ENCODE results near the gene ADAMTS2. TPM values are rescaled to one million over a fixed set of nuclear protein-coding genes. Genes with fewer than 3 reads are reported as not detected.

The ADAMTS2 gene
- total and polyA plus RNA-seq, 2 of the 4 experiments (the other 2 are of a cell fraction), result 19.0 to 58.8 TPM

- no TSS peak for BruUV-seq (replicated peaks)
These were observed 23.0 kb upstream of the ADAMTS2 start for GRCh38 chr5:179368126-179368805.

More at GRCh38 chr5:179368126-179368805, 23.0 kb upstream of the ADAMTS2 start:
- Histone ChIP-seq H3K36me3 (ENCODE audit: control insufficient read depth, insufficient read depth, low read length) (no peaks in the 10 kb centered on the region), H3K56ac (ENCODE audit: extremely low read depth, insufficient read depth, low read length) (no peak overlapping the region), H3K79me1 (ENCODE audit: low read depth in 1 of 2, low read length in 2 of 2) (no peaks in the 10 kb centered on the region), H2AK9ac (replicated peaks; ENCODE audit: low read depth, low read length, poor library complexity) (peak overlapping the region; percentile 20), H3K9me1 (ENCODE audit: insufficient read depth, low read length) (no peaks in the 10 kb centered on the region), H3K4me3 (ENCODE audit: insufficient read depth, low read depth, low read length) (no peak overlapping the region), H4K20me1 (ENCODE audit: insufficient read depth, low read length) (no peaks in the 10 kb centered on the region), H2AK5ac (ENCODE audit: low read depth, low read length) (no peak overlapping the region), H2BK15ac (ENCODE audit: low read depth, low read length) (no peak overlapping the region), H3K27me3 (ENCODE audit: control insufficient read depth, insufficient read depth, low read length) (peaks cover 3% of the 10 kb centered on the region; the same call in 1 of the 2 replicates), H3K18ac (ENCODE audit: low read depth, low read length) (no peak overlapping the region), H3K23ac (ENCODE audit: low read depth, low read length) (no peak overlapping the region), H2AFZ (replicated peaks; ENCODE audit: low read length, poor library complexity) (peak overlapping the region; percentile 25), H3K27ac (ENCODE audit: insufficient read depth, low read length) (no peak overlapping the region), H3K9me3 (ENCODE audit: control insufficient read depth, insufficient read depth, low read length) (0 out of 2 replicates have a peak, but pooled peaks cover 3% of the 10 kb centered on the region), H3K4ac (ENCODE audit: low read depth, low read length) (no peak overlapping the region), H4K5ac (ENCODE audit: low read depth, low read length) (no peak overlapping the region), H3K4me1 (ENCODE audit: control insufficient read depth, insufficient read depth, low read length) (no peaks in the 10 kb centered on the region; the same call in 1 of the 2 replicates), H4K8ac (ENCODE audit: low read depth in 2 of 2, low read length in 2 of 2) (no peak overlapping the region), H2BK20ac (ENCODE audit: low read depth, low read length) (no peak overlapping the region), H4K91ac (ENCODE audit: insufficient read depth, low read depth, low read length) (no peak overlapping the region), H2BK5ac (ENCODE audit: low read depth, low read length, poor library complexity, severe bottlenecking) (no peak overlapping the region), H3K14ac (replicated peaks; ENCODE audit: low read depth, low read length) (no peak overlapping the region), H3K9ac (ENCODE audit: low read depth, low read length) (no peak overlapping the region), H3K4me2 (ENCODE audit: low read depth, low read length) (no peak overlapping the region), H2BK120ac (ENCODE audit: low read depth, low read length) (no peak overlapping the region)
- TF ChIP-seq POLR2A (IDR thresholded peaks at IDR 0.05; ENCODE audit: low read depth, low read length), result no peak
- no peak for TF ChIP-seq ELK1 (IDR thresholded peaks at IDR 0.05; ENCODE audit: borderline replicate concordance, low read depth, low read length)
- no peak for TF ChIP-seq USF2 (IDR thresholded peaks at IDR 0.05; ENCODE audit: low read depth, low read length)
- TF ChIP-seq NFE2L2 (IDR thresholded peaks at IDR 0.05; ENCODE audit: low read depth, low read length), result no peak
- no peak for TF ChIP-seq MAFK (IDR thresholded peaks at IDR 0.05; ENCODE audit: low read depth, low read length)
- TF ChIP-seq CTCF (conservative IDR thresholded peaks at IDR 0.05; ENCODE audit: low read depth, low read length), result no peak
- no peak for TF ChIP-seq CEBPB (IDR thresholded peaks at IDR 0.05; ENCODE audit: low read depth, low read length)
- no peak for TF ChIP-seq RCOR1 (IDR thresholded peaks at IDR 0.05; ENCODE audit: insufficient replicate concordance, low read length)
- TF ChIP-seq RFX5 (IDR thresholded peaks at IDR 0.05; ENCODE audit: low read depth, low read length), result no peak
- TF ChIP-seq CHD1 (IDR thresholded peaks at IDR 0.05; ENCODE audit: low read depth, low read length), result no peak
- TF ChIP-seq SMC3 (IDR thresholded peaks at IDR 0.05; ENCODE audit: low read depth, low read length), result no peak
- TF ChIP-seq MXI1 (IDR thresholded peaks at IDR 0.05; ENCODE audit: borderline replicate concordance, low read depth, low read length), result no peak
- no peak for TF ChIP-seq FOS (IDR thresholded peaks at IDR 0.05; ENCODE audit: low read depth, low read length)
- TF ChIP-seq MAZ (IDR thresholded peaks at IDR 0.05; ENCODE audit: borderline replicate concordance, low read depth, low read length), result no peak
- no peak for TF ChIP-seq RAD21 (IDR thresholded peaks at IDR 0.05; ENCODE audit: low read length)
- TF ChIP-seq BHLHE40 (IDR thresholded peaks at IDR 0.05; ENCODE audit: low read depth, low read length), result no peak
- in situ Hi-C loops (cut with MboI; ENCODE audit: low sequenced_read_pairs), result no loop called here
- intact Hi-C loops (cut with micrococcal nuclease), result no loop called here
- ChIA-PET CTCF (no interaction called here), POLR2A (ENCODE audit: unreplicated experiment) (no interaction called here)
- 76% methylated on average over 4 of the region's 18 CpGs; no CpG with 5 or more reads in 1 of the 2 experiments for WGBS, 2 experiments (ENCODE audit: extremely low coverage in 2 of 2, insufficient read length in 1 of 2)
- dilution Hi-C loops (cut with HindIII; ENCODE audit: low sequenced_read_pairs, unreplicated experiment), result no loop called here
- no peak for DNase-seq
- no peak for ATAC-seq (ENCODE audit: low read depth)
